MM.1S (cell line): ENCODE results near the gene PTPRR.

Source experiments
- EZH2phosphoT487 ChIP-seq: fragments of 300-600 bp; sonication (generic); IDR thresholded peaks from 2 replicates; pipeline ENCODE4 v1.6.1; 2018; ENCODE audit warnings: antibody characterized with exemption, low read length
- TF ChIP-seq, protein P1 (sequence below): fragments of 300-600 bp; sonication (generic); IDR thresholded peaks from 2 replicates; pipeline ENCODE4 v1.5.1; 2016; ENCODE audit warnings: antibody characterized with exemption, low read length, mixed read lengths

DNA sequence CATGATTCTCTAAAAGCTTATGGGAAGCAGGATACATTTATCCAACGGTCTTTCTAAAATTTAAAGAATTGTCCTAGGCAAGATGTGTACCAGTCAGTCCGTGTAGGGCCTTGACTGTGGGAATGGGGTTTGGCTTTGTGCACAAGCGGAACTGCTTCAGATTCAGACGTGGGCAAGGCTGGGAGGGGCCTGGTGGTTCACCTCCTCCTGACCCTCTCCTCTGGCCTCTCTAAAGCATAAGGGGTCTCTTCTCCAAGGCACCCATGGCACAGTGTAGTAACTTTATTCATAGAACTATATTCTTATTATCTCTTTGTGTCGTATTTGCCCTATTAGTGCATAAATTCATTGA is 162.1 kb downstream of the PTPRR start:
- TF ChIP-seq, protein P1, sequence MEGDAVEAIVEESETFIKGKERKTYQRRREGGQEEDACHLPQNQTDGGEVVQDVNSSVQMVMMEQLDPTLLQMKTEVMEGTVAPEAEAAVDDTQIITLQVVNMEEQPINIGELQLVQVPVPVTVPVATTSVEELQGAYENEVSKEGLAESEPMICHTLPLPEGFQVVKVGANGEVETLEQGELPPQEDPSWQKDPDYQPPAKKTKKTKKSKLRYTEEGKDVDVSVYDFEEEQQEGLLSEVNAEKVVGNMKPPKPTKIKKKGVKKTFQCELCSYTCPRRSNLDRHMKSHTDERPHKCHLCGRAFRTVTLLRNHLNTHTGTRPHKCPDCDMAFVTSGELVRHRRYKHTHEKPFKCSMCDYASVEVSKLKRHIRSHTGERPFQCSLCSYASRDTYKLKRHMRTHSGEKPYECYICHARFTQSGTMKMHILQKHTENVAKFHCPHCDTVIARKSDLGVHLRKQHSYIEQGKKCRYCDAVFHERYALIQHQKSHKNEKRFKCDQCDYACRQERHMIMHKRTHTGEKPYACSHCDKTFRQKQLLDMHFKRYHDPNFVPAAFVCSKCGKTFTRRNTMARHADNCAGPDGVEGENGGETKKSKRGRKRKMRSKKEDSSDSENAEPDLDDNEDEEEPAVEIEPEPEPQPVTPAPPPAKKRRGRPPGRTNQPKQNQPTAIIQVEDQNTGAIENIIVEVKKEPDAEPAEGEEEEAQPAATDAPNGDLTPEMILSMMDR: no peak
- no peak for TF ChIP-seq EZH2phosphoT487
